Measurements from ENCODE around the gene SLC6A2.

Gene SLC6A2

DNA sequence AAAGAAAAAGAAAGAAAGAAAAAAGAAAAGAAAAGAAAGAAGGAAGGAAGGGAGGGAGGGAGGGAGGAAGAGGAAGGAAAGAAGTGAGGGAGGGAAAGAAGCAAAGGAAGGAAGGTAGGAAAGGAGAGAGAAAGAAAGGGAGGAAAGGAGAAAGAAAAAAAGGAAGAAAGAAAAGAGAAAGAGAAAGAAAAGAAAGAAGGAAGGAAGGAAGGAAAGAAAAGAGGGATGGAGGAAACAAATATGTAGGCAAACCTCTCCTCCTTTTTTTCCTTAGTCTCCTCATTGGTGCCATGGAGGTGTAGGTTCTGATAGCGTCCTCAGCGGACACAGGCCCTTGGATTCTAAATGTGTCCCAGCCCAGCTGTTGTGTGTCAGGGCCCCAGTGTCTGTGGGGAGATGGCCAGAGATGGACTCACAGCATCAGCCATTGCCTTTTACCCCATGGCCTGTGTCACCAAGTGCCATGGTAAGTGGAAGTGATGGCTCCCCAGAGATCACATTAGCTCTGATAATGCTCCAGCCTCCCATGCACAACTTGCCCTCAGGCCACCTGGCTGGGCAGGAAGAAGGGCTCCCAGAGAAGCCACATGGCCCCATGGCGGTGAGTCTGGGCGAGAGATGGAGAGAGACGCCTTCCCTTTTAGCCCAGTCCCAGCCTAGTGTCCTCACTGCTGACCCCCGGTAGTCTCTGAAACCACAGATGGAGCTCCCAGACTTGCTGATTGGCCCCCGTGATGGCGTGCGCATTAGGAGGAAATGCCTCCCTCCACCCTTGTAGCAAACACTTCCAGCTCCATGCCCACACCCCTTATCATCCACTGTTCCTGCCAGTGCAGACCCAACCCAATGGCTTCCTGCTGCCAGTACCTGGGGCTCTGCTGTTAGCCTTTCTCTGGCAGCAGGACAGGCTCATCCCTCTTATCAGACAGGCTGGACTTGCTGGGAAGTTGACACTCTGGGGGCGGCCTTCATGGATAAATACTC, 3.7 kb upstream of the SLC6A2 start:
- TF ChIP-seq, protein P1, sequence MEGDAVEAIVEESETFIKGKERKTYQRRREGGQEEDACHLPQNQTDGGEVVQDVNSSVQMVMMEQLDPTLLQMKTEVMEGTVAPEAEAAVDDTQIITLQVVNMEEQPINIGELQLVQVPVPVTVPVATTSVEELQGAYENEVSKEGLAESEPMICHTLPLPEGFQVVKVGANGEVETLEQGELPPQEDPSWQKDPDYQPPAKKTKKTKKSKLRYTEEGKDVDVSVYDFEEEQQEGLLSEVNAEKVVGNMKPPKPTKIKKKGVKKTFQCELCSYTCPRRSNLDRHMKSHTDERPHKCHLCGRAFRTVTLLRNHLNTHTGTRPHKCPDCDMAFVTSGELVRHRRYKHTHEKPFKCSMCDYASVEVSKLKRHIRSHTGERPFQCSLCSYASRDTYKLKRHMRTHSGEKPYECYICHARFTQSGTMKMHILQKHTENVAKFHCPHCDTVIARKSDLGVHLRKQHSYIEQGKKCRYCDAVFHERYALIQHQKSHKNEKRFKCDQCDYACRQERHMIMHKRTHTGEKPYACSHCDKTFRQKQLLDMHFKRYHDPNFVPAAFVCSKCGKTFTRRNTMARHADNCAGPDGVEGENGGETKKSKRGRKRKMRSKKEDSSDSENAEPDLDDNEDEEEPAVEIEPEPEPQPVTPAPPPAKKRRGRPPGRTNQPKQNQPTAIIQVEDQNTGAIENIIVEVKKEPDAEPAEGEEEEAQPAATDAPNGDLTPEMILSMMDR (IDR thresholded peaks at IDR 0.05; ENCODE audit: borderline replicate concordance, extremely low read depth, low read length, poor library complexity, severe bottlenecking): no peak
- TF ChIP-seq EZH2 (IDR thresholded peaks at IDR 0.05; ENCODE audit: borderline replicate concordance, low read depth, low read length, severe bottlenecking): no peak
- no peak overlapping the region for H3K9ac ChIP-seq (ENCODE audit: low read depth, low read length)
- H3K4me2 ChIP-seq (ENCODE audit: insufficient read depth, low read length): no peak overlapping the region
- H3K79me2 ChIP-seq (ENCODE audit: insufficient read depth, low read length): no peaks in the 10 kb centered on the region
- DNase-seq (no peak), ATAC-seq (ENCODE audit: insufficient read depth, low read depth) (no peak)
- H3K4me3 ChIP-seq (ENCODE audit: low read depth in 1 of 2, low read length in 2 of 2): no peak overlapping the region
- H3K9me3 ChIP-seq (ENCODE audit: insufficient read depth, low read length, severe bottlenecking): peaks cover 3% of the 10 kb centered on the region
- no peaks in the 10 kb centered on the region for H3K4me1 ChIP-seq (ENCODE audit: insufficient read depth, low read length)
- H3K27me3 ChIP-seq (ENCODE audit: insufficient read depth, low read length, poor library complexity): no peaks in the 10 kb centered on the region
- H3K36me3 ChIP-seq (ENCODE audit: insufficient read depth, low read length): no peaks in the 10 kb centered on the region
- no peak overlapping the region for H2AFZ ChIP-seq (ENCODE audit: low read depth, low read length)
- no peak overlapping the region for H3K27ac ChIP-seq (ENCODE audit: low read length)
- H4K20me1 ChIP-seq (ENCODE audit: insufficient read depth, low read length): no peaks in the 10 kb centered on the region

- TF ChIP-seq, protein P1 (IDR thresholded peaks at IDR 0.05; ENCODE audit: borderline replicate concordance, extremely low read depth, low read length, poor library complexity, severe bottlenecking): no peak
- TF ChIP-seq EZH2 (IDR thresholded peaks at IDR 0.05; ENCODE audit: borderline replicate concordance, low read depth, low read length, severe bottlenecking): no peak
- DNase-seq (no peak), ATAC-seq (ENCODE audit: insufficient read depth, low read depth) (no peak)
- no peaks in the 10 kb centered on the region for H3K36me3 ChIP-seq (ENCODE audit: insufficient read depth, low read length)
- no peak overlapping the region for H3K9ac ChIP-seq (ENCODE audit: low read depth, low read length)
- H4K20me1 ChIP-seq (ENCODE audit: insufficient read depth, low read length): no peaks in the 10 kb centered on the region
- H3K4me3 ChIP-seq (ENCODE audit: low read depth in 1 of 2, low read length in 2 of 2): no peak overlapping the region
- H3K4me2 ChIP-seq (ENCODE audit: insufficient read depth, low read length): no peak overlapping the region
- no peak overlapping the region for H2AFZ ChIP-seq (ENCODE audit: low read depth, low read length)
- peaks cover 3% of the 10 kb centered on the region for H3K9me3 ChIP-seq (ENCODE audit: insufficient read depth, low read length, severe bottlenecking)
- H3K27me3 ChIP-seq (ENCODE audit: insufficient read depth, low read length, poor library complexity): no peaks in the 10 kb centered on the region
- no peaks in the 10 kb centered on the region for H3K79me2 ChIP-seq (ENCODE audit: insufficient read depth, low read length)
- no peaks in the 10 kb centered on the region for H3K4me1 ChIP-seq (ENCODE audit: insufficient read depth, low read length)
- no peak overlapping the region for H3K27ac ChIP-seq (ENCODE audit: low read length)
These were observed 2.7 kb upstream of the SLC6A2 start for GRCh38 chr16:55653106-55653505.

GRCh38 chr16:55655381-55655896, 349 bp upstream of the SLC6A2 start:
- ATAC-seq (ENCODE audit: insufficient read depth, low read depth) (no peak), DNase-seq (no peak)
- no peak for TF ChIP-seq EZH2 (IDR thresholded peaks at IDR 0.05; ENCODE audit: borderline replicate concordance, low read depth, low read length, severe bottlenecking)
- TF ChIP-seq, protein P1 (IDR thresholded peaks at IDR 0.05; ENCODE audit: borderline replicate concordance, extremely low read depth, low read length, poor library complexity, severe bottlenecking): no peak
- Histone ChIP-seq H3K27ac (ENCODE audit: low read length) (no peak overlapping the region), H3K4me3 (ENCODE audit: low read depth in 1 of 2, low read length in 2 of 2) (no peak overlapping the region), H3K9me3 (ENCODE audit: insufficient read depth, low read length, severe bottlenecking) (peaks cover 3% of the 10 kb centered on the region), H3K79me2 (ENCODE audit: insufficient read depth, low read length) (no peaks in the 10 kb centered on the region), H3K4me1 (ENCODE audit: insufficient read depth, low read length) (no peaks in the 10 kb centered on the region), H3K27me3 (ENCODE audit: insufficient read depth, low read length, poor library complexity) (peaks cover 2% of the 10 kb centered on the region), H3K4me2 (ENCODE audit: insufficient read depth, low read length) (no peak overlapping the region), H3K36me3 (ENCODE audit: insufficient read depth, low read length) (no peaks in the 10 kb centered on the region), H2AFZ (ENCODE audit: low read depth, low read length) (no peak overlapping the region), H4K20me1 (ENCODE audit: insufficient read depth, low read length) (no peaks in the 10 kb centered on the region), H3K9ac (ENCODE audit: low read depth, low read length) (no peak overlapping the region)

Measured in DND-41 (cell line).